Measurements from ENCODE around the gene RIOK1. TPM values are rescaled to one million over a fixed set of nuclear protein-coding genes. Genes with fewer than 3 reads are reported as not detected.

RIOK1 gene
- total and polyA plus RNA-seq, 9 of the 15 experiments (the other 6 are each of a cell fraction or from before 2014, with no cell fraction given) = 24.9 to 101 (median 52.2) TPM

- TF ChIP-seq CCAR2 (IDR thresholded peaks at IDR 0.05; ENCODE audit: low read depth, low read length) = no peak
- peak; percentile 63; the same call in 1 of the 2 replicates for TF ChIP-seq BCOR (IDR thresholded peaks at IDR 0.05)
- TF ChIP-seq XRCC3 (IDR thresholded peaks at IDR 0.05) = no peak
- TF ChIP-seq ZNF311 (CRISPR knock-in tag; IDR thresholded peaks at IDR 0.05) = no peak
- no peak for TF ChIP-seq ZNF232 (CRISPR knock-in tag; IDR thresholded peaks at IDR 0.05)
- no peak for TF ChIP-seq ZNF282 (CRISPR knock-in tag; IDR thresholded peaks at IDR 0.05)
- TF ChIP-seq ZNF24 (IDR thresholded peaks at IDR 0.05) = no peak
- no peak for TF ChIP-seq TAF15 (IDR thresholded peaks at IDR 0.05; ENCODE audit: low read depth, low read length)
- TF ChIP-seq ESRRB (CRISPR knock-in tag; IDR thresholded peaks at IDR 0.05; ENCODE audit: borderline replicate concordance) = no peak
- TF ChIP-seq MEIS2 (IDR thresholded peaks at IDR 0.05; ENCODE audit: partially characterized antibody) = peak; percentile 81
- peak; percentile 21 for TF ChIP-seq SMAD1 (IDR thresholded peaks at IDR 0.05; ENCODE audit: low read depth, low read length, partially characterized antibody)
- 0 out of 2 replicates have a peak, but pooled peaks have one; percentile 36 for TF ChIP-seq ZBTB1 (CRISPR knock-in tag; IDR thresholded peaks at IDR 0.05; ENCODE audit: borderline replicate concordance, low read depth)
- TF ChIP-seq KAT2B (IDR thresholded peaks at IDR 0.05; ENCODE audit: low read depth, low read length) = no peak
- TF ChIP-seq CREBBP (IDR thresholded peaks at IDR 0.05; ENCODE audit: low read depth, low read length) = no peak
- no peak for TF ChIP-seq NUFIP1 (IDR thresholded peaks at IDR 0.05; ENCODE audit: partially characterized antibody)
- no peak for TF ChIP-seq ZNF696 (CRISPR knock-in tag; conservative IDR thresholded peaks at IDR 0.05)
- no peak for TF ChIP-seq MTF1 (CRISPR knock-in tag; IDR thresholded peaks at IDR 0.05; ENCODE audit: borderline replicate concordance)
- no peak; the same call in 1 of the 2 replicates for TF ChIP-seq MIER1 (IDR thresholded peaks at IDR 0.05; ENCODE audit: low read depth)
- TF ChIP-seq RAD21 (CRISPR knock-in tag; conservative IDR thresholded peaks at IDR 0.05 in 1 of 2, IDR thresholded peaks at IDR 0.05 in 1 of 2) = no peak; a peak in 2 of 4 replicates
- no peak for TF ChIP-seq ZNF121 (CRISPR knock-in tag; conservative IDR thresholded peaks at IDR 0.05)
- TF ChIP-seq ZNF445 (CRISPR knock-in tag; IDR thresholded peaks at IDR 0.05; ENCODE audit: low read depth) = no peak
- 0 out of 4 replicates have a peak, but pooled peaks of 1 of the 2 experiments have one; percentile 70 for TF ChIP-seq MLLT1 (IDR thresholded peaks at IDR 0.05)
- TF ChIP-seq KAT7 (CRISPR knock-in tag; IDR thresholded peaks at IDR 0.05; ENCODE audit: borderline replicate concordance) = peak; percentile 24; the same call in 1 of the 2 replicates
- TF ChIP-seq TBP (optimal IDR thresholded peaks at IDR 0.05; ENCODE audit: low read depth, low read length) = peak; percentile 89
- TF ChIP-seq LEF1 (IDR thresholded peaks at IDR 0.05) = no peak; the same call in none of the 2 replicates
- TF ChIP-seq USF1 (CRISPR knock-in tag; IDR thresholded peaks at IDR 0.05) = peak; percentile 9; the same call in 1 of the 2 replicates
- no peak for TF ChIP-seq NR2C1 (IDR thresholded peaks at IDR 0.05)
- 0 out of 2 replicates have a peak, but pooled peaks have one; percentile 22 for TF ChIP-seq NR2C1 (tag; IDR thresholded peaks at IDR 0.05)
- TF ChIP-seq HDAC6 (IDR thresholded peaks at IDR 0.05; ENCODE audit: low read depth, low read length) = no peak
- TF ChIP-seq RBM17 (IDR thresholded peaks at IDR 0.05; ENCODE audit: borderline replicate concordance, low read depth, low read length) = no peak
Observed at GRCh38 chr6:7389451-7390225, at the start of gene RIOK1, which contains the start of gene CAGE1 (continued).

Data from K562 (cell line).